ENCODE data around the gene WWC2.

DNA sequence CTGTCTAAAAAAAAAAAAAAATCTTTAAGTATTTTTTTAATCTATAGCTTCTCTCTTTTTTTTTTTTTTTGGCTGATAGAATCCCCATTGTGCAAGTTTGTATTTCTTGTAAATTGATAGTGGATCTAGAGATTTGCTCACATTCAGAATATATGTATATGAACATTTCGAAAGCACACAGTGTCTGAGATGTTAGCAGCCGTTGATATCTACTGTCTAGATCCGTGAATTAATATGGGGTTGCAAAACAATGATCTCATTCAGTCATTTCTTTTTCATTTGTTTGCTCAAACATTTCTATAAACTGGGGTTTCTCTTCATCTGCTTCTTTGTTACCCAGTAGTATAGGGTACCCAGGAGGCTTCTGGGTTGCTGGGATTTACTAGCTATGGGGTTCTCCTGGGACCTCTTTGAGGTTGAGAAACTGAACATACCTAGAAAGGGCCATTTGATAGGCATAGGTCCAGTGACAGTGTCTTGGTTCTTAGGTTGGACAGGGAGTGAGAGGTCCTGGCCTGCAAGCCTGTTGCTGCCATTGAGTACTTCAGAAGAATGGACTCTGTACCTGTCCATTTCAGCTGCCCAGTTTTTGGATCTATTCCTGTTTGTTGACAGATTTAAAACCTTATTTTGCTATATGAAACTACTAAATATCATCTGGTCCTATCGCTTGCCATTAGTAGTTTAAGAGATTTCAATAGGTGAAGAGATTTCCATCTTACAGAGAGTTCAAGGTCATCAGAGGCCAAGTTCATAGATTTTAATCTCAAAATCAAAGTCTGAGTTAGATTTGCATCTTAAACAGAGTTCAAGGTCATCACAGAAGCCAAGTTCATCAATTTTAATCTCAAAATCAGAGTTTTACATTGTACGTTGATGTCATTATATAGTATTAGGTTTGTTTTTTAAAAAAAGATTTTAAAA lies 50.8 kb downstream of the WWC2 start:
- TF ChIP-seq, protein P1, sequence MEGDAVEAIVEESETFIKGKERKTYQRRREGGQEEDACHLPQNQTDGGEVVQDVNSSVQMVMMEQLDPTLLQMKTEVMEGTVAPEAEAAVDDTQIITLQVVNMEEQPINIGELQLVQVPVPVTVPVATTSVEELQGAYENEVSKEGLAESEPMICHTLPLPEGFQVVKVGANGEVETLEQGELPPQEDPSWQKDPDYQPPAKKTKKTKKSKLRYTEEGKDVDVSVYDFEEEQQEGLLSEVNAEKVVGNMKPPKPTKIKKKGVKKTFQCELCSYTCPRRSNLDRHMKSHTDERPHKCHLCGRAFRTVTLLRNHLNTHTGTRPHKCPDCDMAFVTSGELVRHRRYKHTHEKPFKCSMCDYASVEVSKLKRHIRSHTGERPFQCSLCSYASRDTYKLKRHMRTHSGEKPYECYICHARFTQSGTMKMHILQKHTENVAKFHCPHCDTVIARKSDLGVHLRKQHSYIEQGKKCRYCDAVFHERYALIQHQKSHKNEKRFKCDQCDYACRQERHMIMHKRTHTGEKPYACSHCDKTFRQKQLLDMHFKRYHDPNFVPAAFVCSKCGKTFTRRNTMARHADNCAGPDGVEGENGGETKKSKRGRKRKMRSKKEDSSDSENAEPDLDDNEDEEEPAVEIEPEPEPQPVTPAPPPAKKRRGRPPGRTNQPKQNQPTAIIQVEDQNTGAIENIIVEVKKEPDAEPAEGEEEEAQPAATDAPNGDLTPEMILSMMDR (IDR thresholded peaks at IDR 0.05): no peak
- no peak for TF ChIP-seq POLR2A (IDR thresholded peaks at IDR 0.05)

Data from uterus (tissue), 2 donors.